Osteocyte (in vitro differentiated cells): ENCODE measurements around the gene TM7SF2. TPM values are rescaled to one million over a fixed set of nuclear protein-coding genes. Genes with fewer than 3 reads are reported as not detected.
A peak's percentile ranks its signal among the peaks of the same experiment; 100 is the strongest.

Source experiments
- DNase-seq: peaks from one replicate; pipeline ENCODE4 v3.0.0; 2021; ENCODE audit warnings: mixed read lengths; ENCODE audit not compliant: unreplicated experiment; ENCODE audit errors: extremely low spot score
- H3K27ac Mint-ChIP-seq: one replicate; pipeline ENCODE4 v1.8.0; 2021; ENCODE audit warnings: mild to moderate bottlenecking, mixed read lengths; ENCODE audit not compliant: unreplicated experiment
- H3K27me3 Mint-ChIP-seq: one replicate; pipeline ENCODE4 v1.8.0; 2021; ENCODE audit warnings: mixed read lengths; ENCODE audit not compliant: unreplicated experiment
- H3K36me3 Mint-ChIP-seq: one replicate; pipeline ENCODE4 v1.8.0; 2021; ENCODE audit warnings: mixed read lengths; ENCODE audit not compliant: unreplicated experiment
- H3K4me1 Mint-ChIP-seq: one replicate; pipeline ENCODE4 v1.8.0; 2021; ENCODE audit warnings: mixed read lengths; ENCODE audit not compliant: unreplicated experiment
- H3K4me3 Mint-ChIP-seq: one replicate; pipeline ENCODE4 v1.8.0; 2021; ENCODE audit warnings: mild to moderate bottlenecking, moderate library complexity, mixed read lengths; ENCODE audit not compliant: unreplicated experiment
- H3K9me3 Mint-ChIP-seq: one replicate; pipeline ENCODE4 v1.8.0; 2021; ENCODE audit warnings: mixed read lengths; ENCODE audit not compliant: unreplicated experiment
- long read RNA-seq: library from polyadenylated mRNA; unstranded; transcript quantifications from one replicate; pipeline ENCODE4 v2.0.0, GENCODE V29; 2021
- total RNA-seq: library from RNA; stranded (reverse); gene quantifications from 2 replicates; pipeline ENCODE4 v1.2.1, GENCODE V29; 2021
- TF ChIP-seq, protein P1 (sequence below): fragments of 200-600 bp; sonication (generic); IDR thresholded peaks from 2 replicates; pipeline ENCODE4 v1.5.0; 2021; ENCODE audit warnings: antibody characterized with exemption, mild to moderate bottlenecking, moderate library complexity

Gene TM7SF2
- total RNA-seq = 13.6 and 18.3 TPM in 2 replicates
- long read RNA-seq, transcript TM7SF2-201 (10 exons, 1,722 nt) = major isoform, 7 of 11 reads
- long read RNA-seq, partial matches to known transcripts = 0 of 11 reads
- long read RNA-seq, other reads (novel, unspliced or antisense) = 1 of 11 reads

DNA sequence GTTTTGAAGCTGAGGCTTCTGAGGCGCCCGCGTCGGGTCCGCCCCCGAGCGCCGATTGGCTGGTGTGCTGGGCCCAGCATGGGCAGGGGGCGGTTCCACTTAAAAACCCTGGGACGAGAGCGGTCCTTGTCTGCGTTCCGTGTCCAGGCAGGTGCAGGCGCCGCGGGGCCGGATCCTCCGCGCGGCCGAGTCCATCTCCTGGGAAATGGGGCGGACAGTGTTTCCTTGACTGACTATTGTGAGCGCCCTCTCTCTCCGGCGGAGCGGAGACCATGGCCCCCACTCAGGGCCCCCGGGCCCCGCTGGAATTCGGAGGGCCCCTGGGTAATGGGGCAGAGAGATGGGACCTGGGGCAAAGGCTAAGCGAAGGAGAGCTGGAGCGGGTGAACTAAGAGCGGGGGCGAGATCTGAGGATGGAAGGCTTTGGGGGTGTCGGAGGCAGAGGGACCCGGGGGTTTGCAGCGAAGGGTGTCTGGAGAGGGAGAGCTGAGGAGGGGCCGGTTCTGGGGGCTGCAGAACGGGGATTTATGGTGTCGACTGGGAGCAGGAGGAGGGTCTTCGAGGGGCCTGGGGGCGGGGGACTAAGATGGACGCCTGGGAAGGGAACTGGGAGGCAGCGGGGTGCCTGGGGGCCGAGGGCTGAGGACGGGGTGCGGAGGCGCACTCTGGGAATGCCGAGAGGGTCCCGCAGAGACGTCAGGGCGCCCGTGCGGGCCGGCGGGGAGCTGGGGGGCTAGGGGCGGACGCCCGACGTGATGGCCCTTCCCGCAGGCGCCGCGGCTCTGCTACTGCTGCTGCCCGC, at the start of gene TM7SF2:
TSS of gene TM7SF2 (plus strand) at position 129 of the 802 bp plus-strand sequence. CDS start at position 273, 144 bp downstream.
- Mint-ChIP-seq H3K4me1 (peaks cover 28% of the 10 kb centered on the region), H3K27ac (peak within 1 kb of the TSS; percentile 77), H3K27me3 (no peaks in the 10 kb centered on the region), H3K36me3 (no peaks in the 10 kb centered on the region), H3K4me3 (peak within 1 kb of the TSS; percentile 86), H3K9me3 (no peaks in the 10 kb centered on the region)
- peak; percentile 96 for DNase-seq
- TF ChIP-seq, protein P1, sequence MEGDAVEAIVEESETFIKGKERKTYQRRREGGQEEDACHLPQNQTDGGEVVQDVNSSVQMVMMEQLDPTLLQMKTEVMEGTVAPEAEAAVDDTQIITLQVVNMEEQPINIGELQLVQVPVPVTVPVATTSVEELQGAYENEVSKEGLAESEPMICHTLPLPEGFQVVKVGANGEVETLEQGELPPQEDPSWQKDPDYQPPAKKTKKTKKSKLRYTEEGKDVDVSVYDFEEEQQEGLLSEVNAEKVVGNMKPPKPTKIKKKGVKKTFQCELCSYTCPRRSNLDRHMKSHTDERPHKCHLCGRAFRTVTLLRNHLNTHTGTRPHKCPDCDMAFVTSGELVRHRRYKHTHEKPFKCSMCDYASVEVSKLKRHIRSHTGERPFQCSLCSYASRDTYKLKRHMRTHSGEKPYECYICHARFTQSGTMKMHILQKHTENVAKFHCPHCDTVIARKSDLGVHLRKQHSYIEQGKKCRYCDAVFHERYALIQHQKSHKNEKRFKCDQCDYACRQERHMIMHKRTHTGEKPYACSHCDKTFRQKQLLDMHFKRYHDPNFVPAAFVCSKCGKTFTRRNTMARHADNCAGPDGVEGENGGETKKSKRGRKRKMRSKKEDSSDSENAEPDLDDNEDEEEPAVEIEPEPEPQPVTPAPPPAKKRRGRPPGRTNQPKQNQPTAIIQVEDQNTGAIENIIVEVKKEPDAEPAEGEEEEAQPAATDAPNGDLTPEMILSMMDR = no peak

DNA sequence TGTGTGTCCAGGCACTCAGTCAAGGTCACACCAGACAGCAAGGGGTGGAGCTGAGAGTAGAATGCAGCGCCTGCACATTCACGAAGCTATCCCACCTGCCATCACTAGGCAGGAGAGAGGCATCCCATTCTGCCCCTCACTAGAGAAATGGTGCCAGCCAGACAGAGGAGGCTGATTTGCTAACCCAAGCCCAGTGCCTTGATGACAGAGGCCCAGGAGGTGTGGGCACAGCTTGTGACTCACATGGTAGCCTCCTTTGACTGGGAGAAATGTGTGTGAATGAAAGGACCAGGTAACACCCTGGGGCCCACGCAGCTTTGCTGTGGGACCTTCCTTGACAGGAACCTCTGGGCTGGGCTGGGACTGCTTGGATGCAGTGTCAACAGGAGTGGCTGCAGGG, 48.1 kb upstream of the TM7SF2 start:
- TF ChIP-seq, protein P1 = no peak
- no peaks in the 10 kb centered on the region for H3K4me1 Mint-ChIP-seq
- H3K9me3 Mint-ChIP-seq = no peaks in the 10 kb centered on the region
- H3K36me3 Mint-ChIP-seq = no peaks in the 10 kb centered on the region
- no peak overlapping the region for H3K4me3 Mint-ChIP-seq
- H3K27ac Mint-ChIP-seq = no peak overlapping the region
- no peaks in the 10 kb centered on the region for H3K27me3 Mint-ChIP-seq
- DNase-seq = no peak

DNA sequence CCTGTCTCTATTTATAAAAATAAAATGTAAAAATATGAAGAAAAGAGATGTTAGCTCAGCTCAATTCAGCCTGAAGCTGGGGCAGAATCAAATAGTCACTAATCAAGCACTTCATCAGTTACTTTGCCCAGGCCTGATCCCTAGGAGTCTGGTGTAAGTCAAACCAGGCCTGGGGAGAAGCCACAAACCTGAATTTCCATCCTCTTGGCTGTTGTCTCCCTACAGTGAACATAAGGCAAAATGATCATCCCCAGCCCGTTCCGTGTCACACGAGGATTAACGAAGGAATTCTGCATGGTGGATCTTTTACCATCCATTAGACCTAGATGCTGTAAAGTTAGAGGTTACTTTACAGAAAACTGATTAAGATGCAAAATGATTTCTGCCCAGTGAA, 46.8 kb upstream of the TM7SF2 start:
- H3K27ac Mint-ChIP-seq = no peak overlapping the region
- no peak for DNase-seq

DNA sequence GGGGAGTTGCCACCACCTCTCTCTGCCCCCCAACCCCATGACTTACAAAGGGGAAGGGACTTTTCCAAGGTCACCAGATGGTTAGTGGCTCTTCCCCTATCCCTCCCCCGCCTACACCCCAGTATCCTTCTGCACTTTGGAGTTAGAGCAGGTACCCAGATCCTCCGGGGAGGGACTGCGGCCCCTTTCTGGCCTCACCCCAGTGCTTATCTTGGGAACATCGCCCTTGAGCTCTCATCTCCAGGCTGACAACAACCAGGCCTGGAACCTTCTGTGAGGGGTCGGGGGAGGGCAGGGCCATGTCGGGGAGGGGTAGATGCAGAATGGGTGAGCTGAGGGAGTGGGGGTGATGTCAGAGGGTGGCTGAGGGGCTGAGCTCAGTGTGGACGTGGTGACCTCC, 45.8 kb upstream of the TM7SF2 start:
- no peak overlapping the region for H3K4me3 Mint-ChIP-seq
- H3K4me1 Mint-ChIP-seq = no peaks in the 10 kb centered on the region
- H3K36me3 Mint-ChIP-seq = no peaks in the 10 kb centered on the region
- H3K27me3 Mint-ChIP-seq = no peaks in the 10 kb centered on the region
- no peaks in the 10 kb centered on the region for H3K9me3 Mint-ChIP-seq
- no peak overlapping the region for H3K27ac Mint-ChIP-seq
- TF ChIP-seq, protein P1 = no peak
- DNase-seq = no peak

More for the DNA sequence above, 46.8 kb upstream of the TM7SF2 start:
- H3K4me1 Mint-ChIP-seq = no peaks in the 10 kb centered on the region
- H3K4me3 Mint-ChIP-seq = no peak overlapping the region
- no peaks in the 10 kb centered on the region for H3K36me3 Mint-ChIP-seq
- TF ChIP-seq, protein P1 = no peak
- H3K27me3 Mint-ChIP-seq = no peaks in the 10 kb centered on the region
- H3K9me3 Mint-ChIP-seq = no peaks in the 10 kb centered on the region

DNA sequence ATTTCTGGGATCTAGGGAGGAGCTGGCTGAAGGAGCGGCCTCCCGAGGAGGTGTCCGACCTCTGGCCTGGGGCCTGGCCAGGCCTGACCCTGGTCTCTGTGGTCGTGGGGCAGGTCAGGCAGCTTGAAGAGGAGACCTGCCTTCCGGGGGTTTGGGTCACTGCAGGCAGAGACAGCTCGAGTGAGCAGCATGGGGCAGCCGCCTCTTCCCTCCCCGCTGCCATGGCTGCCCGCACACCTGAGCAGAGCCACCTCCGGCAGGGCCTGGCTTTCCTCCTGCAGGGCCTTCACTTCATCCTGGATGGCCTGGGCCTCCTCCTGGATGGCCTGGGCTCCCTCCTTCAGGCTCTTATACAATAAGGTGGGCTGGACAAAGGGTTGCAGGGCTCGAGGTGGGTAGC, 45.4 kb upstream of the TM7SF2 start:
- Mint-ChIP-seq H3K9me3 (no peaks in the 10 kb centered on the region), H3K4me3 (no peak overlapping the region), H3K36me3 (no peaks in the 10 kb centered on the region), H3K27ac (no peak overlapping the region), H3K4me1 (no peaks in the 10 kb centered on the region), H3K27me3 (no peaks in the 10 kb centered on the region)
- DNase-seq = no peak
- TF ChIP-seq, protein P1 = no peak
